Activated T-cell treated with anti-CD3 and anti-CD28 coated beads, Interleukin-2, amount 50 U/mL, for 72 hours (primary cell): ENCODE results near the gene RXRG. TPM values are rescaled to one million over a fixed set of nuclear protein-coding genes. Genes with fewer than 3 reads are reported as not detected.

Experiments used
- total RNA-seq, 2 donors: library from RNA; stranded (reverse); gene quantifications; one replicate each; pipeline ENCODE4 v1.2.3, GENCODE V29; 2022

Gene RXRG
- total RNA-seq, 2 donors from 2014 or later = not detected

Other genes with a start within 250 kb of the RXRG start
- gene LMX1A, start 88.4 kb downstream of the RXRG start, total RNA-seq = not detected
- gene LRRC52, start 98.9 kb upstream of the RXRG start, total RNA-seq = not detected
- gene MGST3, start 186.1 kb upstream of the RXRG start, total RNA-seq = 10 to 100 TPM; 32.9 to 48.5 TPM